IPS-20b (cell line): ENCODE data around the gene BCAR3.
A peak's percentile ranks its signal among the peaks of the same experiment; 100 is the strongest.

Source experiments
- H3K27ac ChIP-seq: one replicate; pipeline ENCODE4 v1.5.1; 2013; ENCODE audit warnings: low read length
- H3K27me3 ChIP-seq: 2 replicates; pipeline ENCODE4 v1.6.1; 2013; ENCODE audit warnings: mild to moderate bottlenecking, low read length, inconsistent platforms; ENCODE audit not compliant: insufficient read depth
- H3K36me3 ChIP-seq: 2 replicates; pipeline ENCODE4 v1.6.1; 2013; ENCODE audit warnings: low read depth, mild to moderate bottlenecking, inconsistent platforms, low read length, moderate library complexity; ENCODE audit not compliant: insufficient read depth
- H3K4me1 ChIP-seq: 2 replicates; pipeline ENCODE4 v1.6.1; 2013; ENCODE audit warnings: mild to moderate bottlenecking, control low read depth, inconsistent platforms, low read length, moderate library complexity; ENCODE audit not compliant: insufficient read depth
- H3K4me3 ChIP-seq: 2 replicates; pipeline ENCODE4 v1.5.1; 2013; ENCODE audit warnings: mild to moderate bottlenecking, low read length, inconsistent platforms
- H3K9ac ChIP-seq: 2 replicates; pipeline ENCODE4 v1.6.1; 2013; ENCODE audit warnings: low read depth, mild to moderate bottlenecking, inconsistent platforms, low read length, moderate library complexity
- H3K9me3 ChIP-seq: 2 replicates; pipeline ENCODE4 v1.6.1; 2013; ENCODE audit warnings: mild to moderate bottlenecking, low read depth, low read length, inconsistent platforms; ENCODE audit not compliant: insufficient read depth

The BCAR3 gene

DNA sequence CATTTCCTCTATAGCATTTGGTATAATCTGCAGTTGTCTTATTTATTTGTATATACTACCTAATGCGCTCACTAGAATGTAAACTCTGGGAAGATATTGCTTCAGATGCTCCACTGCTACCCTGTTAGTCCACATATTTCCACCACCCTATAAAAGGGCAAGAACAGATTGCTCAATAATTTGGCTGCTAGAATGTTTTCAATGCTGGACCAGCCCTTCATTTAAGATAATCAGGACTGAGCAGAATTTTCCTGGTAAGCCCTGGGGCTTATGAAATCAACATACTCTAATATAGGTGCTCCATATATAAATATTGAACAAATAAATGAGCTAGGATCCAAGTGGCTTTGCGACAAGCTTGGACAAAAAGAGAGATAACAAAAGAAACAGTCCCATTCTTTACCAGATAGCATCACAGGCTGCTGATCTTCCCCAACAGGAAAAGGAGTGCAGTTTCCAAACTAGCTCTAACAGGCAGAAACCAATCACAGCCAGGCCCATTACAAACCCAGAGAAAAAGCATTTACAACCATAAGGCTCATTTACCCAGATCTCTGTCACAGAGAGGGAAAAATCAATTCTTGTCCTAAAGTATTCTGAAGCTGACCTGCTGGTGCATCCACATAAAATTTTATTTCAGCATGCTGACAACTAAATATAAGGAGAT lies 8.3 kb downstream of the BCAR3 start:
- peaks cover 29% of the 10 kb centered on the region for H3K36me3 ChIP-seq
- no peaks in the 10 kb centered on the region for H3K27me3 ChIP-seq
- no peak overlapping the region for H3K9ac ChIP-seq
- H3K4me1 ChIP-seq = peaks cover 3% of the 10 kb centered on the region; the same call in 1 of the 2 replicates
- H3K27ac ChIP-seq = no peak overlapping the region
- H3K4me3 ChIP-seq = no peak overlapping the region
- H3K9me3 ChIP-seq = no peaks in the 10 kb centered on the region

DNA sequence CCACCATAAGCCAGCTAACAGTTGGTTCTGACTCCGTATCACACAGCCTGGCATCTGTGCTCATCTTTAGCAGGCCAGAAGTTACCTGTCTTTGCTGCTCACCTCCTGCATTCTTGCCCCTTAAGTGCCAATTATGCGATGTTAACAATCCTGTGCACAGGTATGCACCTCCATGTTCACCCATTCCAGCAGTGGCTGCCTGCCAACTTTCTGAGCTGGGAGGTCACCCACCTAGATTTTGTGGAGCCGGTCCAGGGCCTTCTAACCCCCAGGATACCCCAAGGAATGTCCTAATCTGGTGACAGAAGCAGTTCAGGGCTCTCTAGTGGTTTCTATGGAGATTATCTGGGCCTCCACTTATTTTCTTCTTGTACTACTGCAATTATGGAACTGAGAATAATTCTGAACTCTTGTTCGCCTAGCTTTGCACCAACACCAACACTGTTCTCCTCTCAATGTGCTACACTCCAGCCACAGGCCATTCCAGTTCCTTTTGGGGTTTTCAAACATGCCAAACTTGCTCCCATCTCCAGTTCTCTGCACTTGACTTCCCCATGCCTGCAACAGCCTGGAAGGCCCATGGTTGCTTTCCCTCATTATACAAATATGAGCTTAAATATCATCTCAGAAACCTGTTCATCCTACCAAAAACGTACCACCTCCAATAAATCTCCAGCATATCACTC lies 9.0 kb downstream of the BCAR3 start:
- no peaks in the 10 kb centered on the region for H3K27me3 ChIP-seq
- H3K9ac ChIP-seq = no peak overlapping the region
- H3K4me1 ChIP-seq = peaks cover 3% of the 10 kb centered on the region; the same call in 1 of the 2 replicates
- H3K9me3 ChIP-seq = no peaks in the 10 kb centered on the region
- H3K27ac ChIP-seq = no peak overlapping the region
- peaks cover 29% of the 10 kb centered on the region for H3K36me3 ChIP-seq
- no peak overlapping the region for H3K4me3 ChIP-seq

DNA sequence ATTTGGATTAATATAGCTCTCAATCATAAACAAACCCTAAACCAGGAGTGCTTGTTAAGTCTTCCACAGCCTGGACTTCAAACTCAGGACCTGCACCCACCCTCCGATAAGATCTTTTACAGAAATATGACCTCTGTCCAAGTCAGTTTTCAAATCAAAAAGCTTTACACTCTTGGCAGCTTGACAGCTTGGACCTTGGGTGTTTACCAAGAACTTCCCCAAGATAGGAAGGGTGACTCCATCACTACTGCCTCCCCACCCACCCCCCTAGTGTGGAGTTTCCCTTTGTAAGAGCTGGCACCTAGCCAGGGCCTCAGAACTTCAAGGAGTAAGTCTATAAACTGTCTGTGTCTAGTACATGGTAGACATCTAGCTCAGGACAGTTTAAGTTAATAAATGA lies 9.6 kb downstream of the BCAR3 start:
- H3K27ac ChIP-seq = no peak overlapping the region
- no peak overlapping the region for H3K9ac ChIP-seq
- H3K4me1 ChIP-seq = peaks cover 3% of the 10 kb centered on the region; the same call in 1 of the 2 replicates
- H3K4me3 ChIP-seq = no peak overlapping the region
- peaks cover 29% of the 10 kb centered on the region for H3K36me3 ChIP-seq
- H3K27me3 ChIP-seq = no peaks in the 10 kb centered on the region
- no peaks in the 10 kb centered on the region for H3K9me3 ChIP-seq

DNA sequence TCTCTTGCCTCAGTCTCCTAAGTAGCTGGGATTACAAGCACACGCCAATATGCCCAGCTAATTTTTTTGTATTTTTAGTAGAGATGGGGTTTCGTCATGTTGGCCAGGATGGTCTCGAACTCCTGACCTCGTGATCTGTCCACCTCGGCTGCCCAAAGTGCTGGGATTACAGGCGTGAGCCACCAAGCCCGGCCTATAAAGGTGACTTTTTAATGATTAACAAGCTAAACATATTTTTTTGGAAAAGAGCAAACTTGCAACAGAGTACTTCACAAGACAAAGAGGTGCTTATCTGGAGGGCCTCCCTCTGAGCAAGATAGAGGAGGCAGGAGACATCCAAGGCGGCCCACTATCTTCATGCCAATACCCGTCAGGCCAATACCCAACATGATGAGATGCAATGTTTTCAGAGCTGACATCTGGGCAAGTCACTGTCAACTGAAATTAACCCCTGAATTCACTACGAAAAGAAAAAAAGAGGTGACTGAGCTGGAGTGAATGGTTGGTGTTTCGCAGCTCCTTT lies 10.5 kb downstream of the BCAR3 start:
- Histone ChIP-seq H3K27me3 (no peaks in the 10 kb centered on the region), H3K27ac (no peak overlapping the region), H3K9ac (no peak overlapping the region), H3K36me3 (peaks cover 29% of the 10 kb centered on the region), H3K9me3 (no peaks in the 10 kb centered on the region), H3K4me3 (no peak overlapping the region), H3K4me1 (peaks cover 9% of the 10 kb centered on the region)

DNA sequence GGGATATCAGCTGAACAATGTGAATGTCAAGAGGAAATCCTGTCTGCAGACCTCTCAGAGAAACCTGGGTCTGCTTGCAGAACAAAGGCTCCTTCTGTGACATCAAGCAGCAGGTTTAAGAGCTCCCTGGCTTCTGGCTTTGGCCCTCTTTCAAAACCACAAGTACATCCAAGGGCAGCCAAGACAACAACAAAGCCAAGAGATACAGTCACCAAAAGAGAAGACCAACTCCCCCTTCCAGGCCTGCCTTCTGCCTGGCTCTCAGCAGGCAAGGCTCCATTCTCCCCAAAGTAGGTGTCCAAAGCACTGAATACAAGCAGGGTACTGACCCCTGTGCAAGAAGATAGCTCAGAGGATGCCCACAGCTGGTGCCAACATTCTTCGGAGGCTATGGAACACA lies 11.5 kb downstream of the BCAR3 start:
- Histone ChIP-seq H3K9ac (no peak overlapping the region), H3K36me3 (peaks cover 29% of the 10 kb centered on the region), H3K27me3 (no peaks in the 10 kb centered on the region), H3K9me3 (no peaks in the 10 kb centered on the region), H3K4me3 (no peak overlapping the region), H3K4me1 (peaks cover 9% of the 10 kb centered on the region), H3K27ac (no peak overlapping the region)

DNA sequence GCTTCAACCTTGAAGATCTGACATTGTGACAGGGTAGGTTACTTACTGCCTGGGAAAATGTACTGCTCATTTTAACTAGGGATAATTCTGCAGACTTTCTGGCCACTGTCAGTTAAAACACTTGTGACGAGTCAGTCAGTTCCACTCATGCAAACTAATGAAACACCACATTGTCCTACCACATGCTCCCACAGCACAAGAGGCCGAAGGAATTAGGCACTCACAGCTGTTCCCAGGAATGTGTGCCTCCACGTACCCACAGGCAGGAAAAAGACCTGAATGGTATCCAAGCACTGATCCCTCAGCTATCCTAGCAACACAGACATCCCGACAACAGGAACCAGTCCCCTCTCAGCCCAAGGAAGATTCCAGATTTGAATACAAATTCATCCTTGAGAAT lies 12.3 kb downstream of the BCAR3 start:
- peaks cover 17% of the 10 kb centered on the region for H3K4me1 ChIP-seq

DNA sequence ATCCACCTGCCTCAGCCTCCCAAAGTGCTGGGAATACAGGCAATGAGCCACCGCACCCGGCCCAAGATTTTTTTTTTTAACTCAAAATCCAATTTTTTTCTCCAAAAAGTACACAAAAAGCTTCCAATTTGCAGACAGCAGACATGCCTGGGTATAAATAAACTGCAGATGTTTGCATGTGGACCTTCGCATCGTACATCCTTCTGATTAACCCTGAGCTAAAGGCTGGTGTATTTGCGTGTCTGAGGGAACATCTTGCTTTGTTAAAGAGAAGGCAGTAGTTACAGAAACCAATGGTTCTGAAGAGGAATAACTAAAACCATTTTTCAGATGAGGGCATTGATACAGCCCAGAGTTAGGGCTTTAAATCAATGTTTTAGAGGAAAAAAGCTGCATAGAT lies 12.7 kb downstream of the BCAR3 start:
- Histone ChIP-seq H3K9me3 (no peaks in the 10 kb centered on the region), H3K27me3 (no peaks in the 10 kb centered on the region), H3K36me3 (peaks cover 23% of the 10 kb centered on the region), H3K4me3 (no peak overlapping the region), H3K27ac (no peak overlapping the region), H3K9ac (no peak overlapping the region), H3K4me1 (peaks cover 17% of the 10 kb centered on the region)

More for the DNA sequence above, 12.3 kb downstream of the BCAR3 start:
- Histone ChIP-seq H3K27ac (no peak overlapping the region), H3K27me3 (no peaks in the 10 kb centered on the region), H3K4me3 (no peak overlapping the region), H3K9me3 (no peaks in the 10 kb centered on the region), H3K9ac (no peak overlapping the region), H3K36me3 (peaks cover 25% of the 10 kb centered on the region)

DNA sequence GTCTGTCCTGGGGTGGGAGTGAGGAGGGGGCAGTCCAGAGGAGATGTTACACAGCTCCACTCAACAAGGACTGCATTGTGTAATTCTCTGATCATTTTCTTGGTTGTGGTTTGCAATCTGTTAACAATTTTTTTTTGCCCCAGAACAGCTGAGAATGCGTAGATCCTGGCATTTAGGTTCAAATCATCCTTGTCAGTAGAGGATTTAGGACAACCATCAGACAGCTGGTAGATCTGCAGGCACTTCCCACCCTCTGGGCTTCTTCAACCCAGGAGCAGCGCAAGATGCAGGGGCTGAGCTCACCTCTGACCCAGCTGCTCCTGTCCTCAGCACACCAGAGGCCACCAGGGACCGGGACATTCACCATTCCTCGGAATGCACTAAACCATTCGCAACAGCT lies 13.5 kb downstream of the BCAR3 start:
- Histone ChIP-seq H3K27ac (no peak overlapping the region), H3K4me1 (peaks cover 23% of the 10 kb centered on the region), H3K9me3 (no peaks in the 10 kb centered on the region; the same call in 1 of the 2 replicates), H3K4me3 (no peak overlapping the region), H3K27me3 (no peaks in the 10 kb centered on the region), H3K9ac (no peak overlapping the region), H3K36me3 (peaks cover 18% of the 10 kb centered on the region)

DNA sequence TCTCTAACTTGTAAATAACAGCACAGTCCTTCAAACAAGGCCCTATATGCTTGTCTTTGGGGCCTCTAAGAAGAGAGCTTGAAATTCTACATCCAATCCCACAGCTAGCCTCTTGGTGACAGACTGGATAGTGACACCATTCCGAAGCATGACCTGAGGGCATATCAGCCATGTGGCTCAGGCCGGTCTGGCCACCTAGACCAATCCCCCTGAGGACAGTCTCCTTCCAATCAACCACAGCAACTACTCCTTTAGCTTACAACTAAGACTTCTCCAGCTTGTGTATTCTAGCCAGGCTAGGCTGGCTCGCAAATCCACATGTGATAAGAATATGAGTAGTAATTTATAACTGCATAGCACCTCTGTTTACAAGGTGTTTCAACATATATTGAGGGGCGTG lies 14.0 kb downstream of the BCAR3 start:
- Histone ChIP-seq H3K9me3 (no peaks in the 10 kb centered on the region; the same call in 1 of the 2 replicates), H3K4me1 (peaks cover 27% of the 10 kb centered on the region), H3K27ac (no peak overlapping the region), H3K36me3 (peaks cover 19% of the 10 kb centered on the region), H3K4me3 (no peak overlapping the region), H3K27me3 (no peaks in the 10 kb centered on the region), H3K9ac (no peak overlapping the region)

DNA sequence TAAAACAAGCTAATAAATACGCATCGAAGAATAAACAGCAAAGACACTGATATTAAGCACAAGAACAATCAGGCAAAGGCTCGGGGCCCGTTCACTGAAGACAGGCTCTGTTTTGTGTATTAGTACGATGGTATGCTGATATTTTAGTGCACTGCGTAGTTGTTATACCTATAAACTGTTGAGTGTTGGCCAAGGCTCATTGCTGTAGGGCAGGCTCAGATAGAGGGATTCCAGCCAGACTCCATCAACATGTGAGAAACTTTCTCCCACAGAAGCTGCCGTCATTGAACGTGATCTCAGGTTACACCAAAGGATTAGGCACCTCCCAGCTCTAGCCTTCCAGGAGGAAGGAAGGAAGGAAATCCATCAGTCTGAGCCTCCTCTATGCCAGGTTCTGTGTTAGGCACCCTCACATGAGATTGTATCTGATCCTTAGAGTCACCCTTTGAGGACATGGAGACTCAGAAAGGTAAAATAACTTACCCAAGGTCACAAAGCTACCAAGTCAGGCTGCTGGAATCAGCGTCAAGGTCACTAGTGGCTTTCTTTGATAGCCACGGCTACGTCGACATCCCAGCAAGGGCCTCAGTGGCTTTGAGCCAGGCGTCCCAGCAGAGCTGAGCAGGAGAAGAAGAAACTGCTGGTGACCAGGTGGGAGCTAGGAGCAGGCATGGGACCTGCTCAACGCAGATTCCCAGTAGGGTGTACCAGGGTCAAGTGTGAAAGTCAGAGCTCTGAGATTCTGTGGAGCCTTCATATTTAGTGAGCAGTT lies 14.8 kb downstream of the BCAR3 start:
- peaks cover 35% of the 10 kb centered on the region for H3K4me1 ChIP-seq
- peaks cover 14% of the 10 kb centered on the region for H3K36me3 ChIP-seq
- H3K27ac ChIP-seq = no peak overlapping the region
- no peaks in the 10 kb centered on the region for H3K27me3 ChIP-seq
- H3K9me3 ChIP-seq = no peaks in the 10 kb centered on the region; the same call in 1 of the 2 replicates
- peak overlapping the region; percentile 31; the same call in 1 of the 2 replicates for H3K9ac ChIP-seq
- no peak overlapping the region for H3K4me3 ChIP-seq

DNA sequence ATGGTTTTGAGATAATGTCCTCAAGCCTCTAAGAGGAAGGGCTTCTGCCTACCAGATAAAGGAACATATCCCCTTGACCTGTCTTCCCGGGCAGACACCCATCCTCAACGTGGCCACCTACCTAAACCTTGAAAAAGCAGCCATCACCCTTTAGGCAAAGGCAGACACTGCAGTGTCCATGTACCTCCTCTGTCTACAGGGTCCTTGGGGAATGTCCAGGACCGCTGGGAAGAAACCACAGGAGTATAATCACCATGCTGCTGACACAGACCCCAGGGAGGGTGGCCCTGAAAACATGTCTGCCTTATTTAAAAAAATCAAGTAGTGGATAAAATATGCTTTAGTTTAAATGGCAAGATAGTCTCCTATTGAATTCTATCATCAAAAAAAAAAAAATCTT lies 16.6 kb downstream of the BCAR3 start:
- Histone ChIP-seq H3K4me1 (peaks cover 36% of the 10 kb centered on the region), H3K9me3 (no peaks in the 10 kb centered on the region; the same call in 1 of the 2 replicates), H3K9ac (0 out of 2 replicates have a peak overlapping the region, but pooled peaks have one; percentile 24), H3K36me3 (peaks cover 9% of the 10 kb centered on the region), H3K27me3 (no peaks in the 10 kb centered on the region), H3K4me3 (no peak overlapping the region), H3K27ac (no peak overlapping the region)
